Colonic mucosa (tissue), 4 donors: ENCODE measurements around the gene SETBP1. TPM values are rescaled to one million over a fixed set of nuclear protein-coding genes. Genes with fewer than 3 reads are reported as not detected.

Source experiments
- DNase-seq: peaks from one replicate; pipeline ENCODE4 v3.0.0-alpha.2; 2020
- H3K27ac ChIP-seq: fragments of 200-600 bp; one replicate; pipeline ENCODE4 v1.8.0; 2021
- H3K27me3 ChIP-seq: fragments of 200-600 bp; one replicate; pipeline ENCODE4 v1.8.0; 2021
- H3K36me3 ChIP-seq: fragments of 200-600 bp; one replicate; pipeline ENCODE4 v1.8.0; 2021
- H3K4me1 ChIP-seq: fragments of 200-600 bp; one replicate; pipeline ENCODE4 v1.8.0; 2021; ENCODE audit warnings: mild to moderate bottlenecking
- H3K4me3 ChIP-seq: fragments of 200-600 bp; one replicate; pipeline ENCODE4 v1.8.0; 2021
- H3K9ac ChIP-seq, 2 donors: one replicate each; pipeline ENCODE4 v1.7.0; 2013; ENCODE audit warnings: control low read depth in 2 of 2, low read depth in 2 of 2, low read length in 2 of 2
- H3K9me3 ChIP-seq: fragments of 200-600 bp; one replicate; pipeline ENCODE4 v1.8.0; 2021
- intact Hi-C: fragments of 100-400 bp; cut with DNase I; formaldehyde crosslinking; loops from one replicate; pipeline ENCODE4 v1.14.1; 2022
- total RNA-seq, 2 donors: library from RNA; stranded (reverse); fragmentation: NEBNext Ultra II Directional in 1 of 2; extraction: Animal tissue kit (Norgen Biotek cat#: 25700) in 1 of 2; gene quantifications; one replicate each; pipeline ENCODE4 v1.2.1, GENCODE V29; 2021
- TF ChIP-seq, protein P1 (sequence below): fragments of 200-600 bp; IDR thresholded peaks from one replicate; pipeline ENCODE4 v1.8.0; 2022; ENCODE audit warnings: antibody characterized with exemption, mild to moderate bottlenecking
- donor health status: healthy.
- donor health status: DM: no; HTN: no; CAD: no.
- donor health status: DM: no; HTN: no; CAD: no.

The SETBP1 gene
- total RNA-seq, 2 donors from 2014 or later = 9.6 to 11.8 TPM

DNA sequence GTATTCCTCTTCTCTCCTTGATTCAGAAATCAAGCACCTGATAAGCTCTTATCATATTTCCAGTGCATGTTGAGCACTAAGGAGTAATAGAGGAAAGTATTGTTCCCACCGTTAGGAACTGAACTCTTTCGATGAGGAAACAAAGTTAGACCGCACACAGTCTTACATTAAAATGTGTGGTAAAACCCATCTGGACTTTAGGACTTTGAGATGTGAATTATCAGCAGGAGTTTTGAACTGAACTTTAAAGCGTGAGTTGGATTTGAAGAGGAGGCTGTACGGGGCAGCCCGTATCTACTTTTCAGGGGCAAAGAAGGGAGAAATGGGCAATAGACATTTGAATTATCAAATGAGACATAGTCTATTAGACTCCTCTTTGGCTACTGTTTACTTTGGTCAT lies 134.4 kb downstream of the SETBP1 start:
- no peak overlapping the region for H3K27ac ChIP-seq
- no peaks in the 10 kb centered on the region for H3K4me1 ChIP-seq
- H3K9ac ChIP-seq = no peak overlapping the region
- H3K27me3 ChIP-seq = no peaks in the 10 kb centered on the region
- TF ChIP-seq, protein P1, sequence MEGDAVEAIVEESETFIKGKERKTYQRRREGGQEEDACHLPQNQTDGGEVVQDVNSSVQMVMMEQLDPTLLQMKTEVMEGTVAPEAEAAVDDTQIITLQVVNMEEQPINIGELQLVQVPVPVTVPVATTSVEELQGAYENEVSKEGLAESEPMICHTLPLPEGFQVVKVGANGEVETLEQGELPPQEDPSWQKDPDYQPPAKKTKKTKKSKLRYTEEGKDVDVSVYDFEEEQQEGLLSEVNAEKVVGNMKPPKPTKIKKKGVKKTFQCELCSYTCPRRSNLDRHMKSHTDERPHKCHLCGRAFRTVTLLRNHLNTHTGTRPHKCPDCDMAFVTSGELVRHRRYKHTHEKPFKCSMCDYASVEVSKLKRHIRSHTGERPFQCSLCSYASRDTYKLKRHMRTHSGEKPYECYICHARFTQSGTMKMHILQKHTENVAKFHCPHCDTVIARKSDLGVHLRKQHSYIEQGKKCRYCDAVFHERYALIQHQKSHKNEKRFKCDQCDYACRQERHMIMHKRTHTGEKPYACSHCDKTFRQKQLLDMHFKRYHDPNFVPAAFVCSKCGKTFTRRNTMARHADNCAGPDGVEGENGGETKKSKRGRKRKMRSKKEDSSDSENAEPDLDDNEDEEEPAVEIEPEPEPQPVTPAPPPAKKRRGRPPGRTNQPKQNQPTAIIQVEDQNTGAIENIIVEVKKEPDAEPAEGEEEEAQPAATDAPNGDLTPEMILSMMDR = no peak
- no peak for DNase-seq
- H3K4me3 ChIP-seq = no peak overlapping the region
- H3K9me3 ChIP-seq = no peaks in the 10 kb centered on the region
- no peaks in the 10 kb centered on the region for H3K36me3 ChIP-seq
- intact Hi-C loops = no loop called here

DNA sequence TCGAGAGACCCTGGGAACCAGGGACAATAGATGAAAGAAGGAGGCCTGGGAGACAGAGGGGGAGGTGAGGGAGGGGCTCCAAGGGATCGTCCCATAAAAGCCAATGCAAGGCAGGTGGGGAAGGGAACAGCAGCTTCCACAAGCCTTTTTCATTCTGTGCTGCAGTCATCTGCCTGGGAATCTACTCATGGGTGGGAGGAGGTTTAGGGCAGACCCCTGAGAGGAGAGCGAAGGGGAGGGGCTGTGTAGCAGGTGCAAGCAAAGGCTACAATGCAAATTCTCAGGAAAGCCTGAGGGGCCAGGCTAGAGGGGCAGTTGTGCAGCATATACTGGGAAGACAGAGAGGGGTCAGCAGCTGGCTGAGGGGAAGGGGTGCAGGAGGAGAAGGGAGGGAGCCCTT lies 135.4 kb downstream of the SETBP1 start:
- Histone ChIP-seq H3K27me3 (no peaks in the 10 kb centered on the region), H3K9ac (no peak overlapping the region), H3K4me1 (no peaks in the 10 kb centered on the region), H3K36me3 (no peaks in the 10 kb centered on the region), H3K4me3 (no peak overlapping the region), H3K27ac (no peak overlapping the region), H3K9me3 (no peaks in the 10 kb centered on the region)
- intact Hi-C loops = no loop called here
- TF ChIP-seq, protein P1 = no peak
- no peak for DNase-seq

DNA sequence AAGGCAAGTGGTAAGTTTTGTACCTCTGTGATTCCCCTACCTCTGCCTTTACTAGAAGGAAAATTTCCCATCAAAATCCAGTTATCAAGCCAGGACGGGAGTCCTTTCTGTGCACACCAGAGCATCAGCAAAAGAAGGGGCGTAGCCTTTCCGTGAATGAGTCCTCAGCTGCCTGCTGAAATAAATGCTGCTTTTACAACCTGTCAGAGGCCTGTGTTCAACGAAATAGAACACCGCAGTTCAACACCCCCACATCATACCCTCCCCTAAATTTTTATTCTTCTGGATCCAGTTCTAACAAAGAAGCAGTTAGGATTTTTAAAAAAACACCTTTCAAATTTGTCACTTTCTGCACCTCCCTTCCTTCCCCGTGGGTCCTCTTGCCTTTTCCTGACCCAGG lies 135.8 kb downstream of the SETBP1 start:
- Histone ChIP-seq H3K4me3 (no peak overlapping the region), H3K36me3 (no peaks in the 10 kb centered on the region), H3K9me3 (no peaks in the 10 kb centered on the region), H3K27ac (no peak overlapping the region), H3K27me3 (no peaks in the 10 kb centered on the region), H3K9ac (no peak overlapping the region), H3K4me1 (no peaks in the 10 kb centered on the region)
- no peak for DNase-seq
- TF ChIP-seq, protein P1 = no peak
- intact Hi-C loops = no loop called here

DNA sequence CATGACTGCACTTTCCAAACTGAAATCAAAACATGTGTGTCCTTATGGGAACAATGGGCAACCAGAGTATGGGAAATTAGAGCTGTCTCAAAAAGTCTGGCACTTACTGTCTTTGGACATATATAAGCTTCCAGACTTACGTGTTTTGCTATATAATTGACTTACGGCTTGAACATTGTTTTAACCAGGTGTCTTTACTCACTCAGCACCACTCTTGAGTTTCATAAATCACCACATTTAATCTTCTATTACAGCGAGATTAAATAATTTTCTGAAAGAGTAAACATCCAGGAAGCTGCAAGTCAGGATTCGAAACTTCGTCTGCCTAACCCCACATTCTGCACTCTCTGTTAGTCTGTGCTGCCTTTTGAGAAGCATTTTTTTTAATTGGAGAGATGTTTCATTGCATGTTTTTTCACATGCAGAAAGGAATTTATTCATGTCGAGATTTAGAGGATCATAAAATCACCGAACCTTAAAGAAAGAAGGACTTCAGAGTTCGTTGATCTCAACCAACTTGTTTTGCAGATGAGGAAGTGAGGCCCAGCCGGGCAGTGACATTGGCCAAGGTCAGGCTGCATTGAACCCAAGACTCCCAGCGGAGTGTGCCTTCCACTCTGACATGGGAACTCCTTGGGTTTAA lies 137.3 kb downstream of the SETBP1 start:
- no peaks in the 10 kb centered on the region for H3K4me1 ChIP-seq
- no peak for DNase-seq
- TF ChIP-seq, protein P1 = no peak
- H3K9ac ChIP-seq = no peak overlapping the region
- no peak overlapping the region for H3K27ac ChIP-seq
- H3K27me3 ChIP-seq = no peaks in the 10 kb centered on the region
- no peak overlapping the region for H3K4me3 ChIP-seq
- intact Hi-C loops = no loop called here
- no peaks in the 10 kb centered on the region for H3K9me3 ChIP-seq
- H3K36me3 ChIP-seq = no peaks in the 10 kb centered on the region

DNA sequence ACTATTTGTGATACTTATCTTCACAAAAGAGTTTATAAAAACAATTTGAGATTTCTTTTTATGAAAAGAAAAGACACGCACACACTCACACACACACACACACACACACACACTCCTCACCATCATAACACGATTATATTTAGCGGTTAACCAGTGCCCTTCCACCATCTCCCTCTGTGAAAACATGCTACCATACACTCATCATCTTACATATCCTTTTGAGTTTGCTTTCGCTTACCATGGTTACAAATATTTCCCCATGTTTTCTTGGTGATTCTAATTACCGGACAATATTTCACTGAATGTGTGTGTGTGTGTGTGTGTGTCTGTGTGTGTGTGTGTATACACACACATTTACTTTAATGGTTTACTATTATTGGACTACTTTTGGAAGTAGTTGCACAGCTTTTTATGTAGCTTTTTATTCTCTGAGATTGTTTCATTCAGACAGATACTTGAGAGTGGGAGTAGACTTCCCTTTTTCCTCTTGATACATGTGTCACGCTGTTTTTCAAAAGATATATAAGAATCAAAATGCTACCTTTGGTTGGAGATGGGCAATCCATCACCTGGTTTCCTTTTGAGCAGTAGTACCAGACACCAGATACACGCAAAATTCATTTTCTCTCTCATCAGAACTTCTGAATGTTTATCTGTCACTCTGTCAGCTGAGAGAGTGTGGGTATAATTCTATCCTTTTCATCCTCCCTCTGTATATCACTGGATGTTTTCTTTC lies 138.1 kb downstream of the SETBP1 start:
- Histone ChIP-seq H3K27me3 (no peaks in the 10 kb centered on the region), H3K9me3 (no peaks in the 10 kb centered on the region), H3K4me1 (no peaks in the 10 kb centered on the region), H3K36me3 (no peaks in the 10 kb centered on the region), H3K4me3 (no peak overlapping the region), H3K27ac (no peak overlapping the region), H3K9ac (no peak overlapping the region)
- TF ChIP-seq, protein P1 = no peak
- intact Hi-C loops = no loop called here
- DNase-seq = no peak
